Measurements from ENCODE around the gene DKC1. TPM values are rescaled to one million over a fixed set of nuclear protein-coding genes. Genes with fewer than 3 reads are reported as not detected.

The DKC1 gene
- total and polyA plus RNA-seq, 2 experiments from 2014 or later = 27.8 to 38.9 TPM

- no peak for DNase-seq (ENCODE audit: low spot score)
- Histone ChIP-seq H3K36me3 (replicated peaks; ENCODE audit: insufficient read depth, low read depth) (no peaks in the 10 kb centered on the region), H3K4me2 (no peak overlapping the region), H3K27me3 (no peaks in the 10 kb centered on the region), H3K4me1 (ENCODE audit: insufficient read depth) (no peaks in the 10 kb centered on the region), H3K4me3 (no peak overlapping the region), H3K79me2 (no peaks in the 10 kb centered on the region), H4K20me1 (ENCODE audit: insufficient read depth, poor library complexity, severe bottlenecking) (no peaks in the 10 kb centered on the region), H3K27ac (no peak overlapping the region), H2AFZ (no peak overlapping the region), H3K9me2 (replicated peaks; ENCODE audit: insufficient read depth) (no peaks in the 10 kb centered on the region), H3K9me3 (ENCODE audit: low read depth) (no peaks in the 10 kb centered on the region)
- 64% methylated on average over 7 of the region's 7 CpGs for WGBS (ENCODE audit: low lambda C conversion rate, missing lambda C conversion rate)
- no peak for TF ChIP-seq EZH2phosphoT487 (IDR thresholded peaks at IDR 0.05; ENCODE audit: low read depth, severe bottlenecking, unreplicated experiment)
- no peak for TF ChIP-seq CTCF (IDR thresholded peaks at IDR 0.05; ENCODE audit: poor library complexity)
- TF ChIP-seq EZH2 (IDR thresholded peaks at IDR 0.05; ENCODE audit: borderline replicate concordance) = no peak
Observed at GRCh38 chrX:154717824-154718223, 44.8 kb upstream of the DKC1 start.

- no peaks in the 10 kb centered on the region for H3K27me3 ChIP-seq
- H3K4me1 ChIP-seq (ENCODE audit: insufficient read depth) = no peaks in the 10 kb centered on the region
- H3K9me3 ChIP-seq (ENCODE audit: low read depth) = no peaks in the 10 kb centered on the region
- H3K27ac ChIP-seq = no peak overlapping the region
- H3K4me2 ChIP-seq = no peak overlapping the region
- no peak for DNase-seq (ENCODE audit: low spot score)
- H3K4me3 ChIP-seq = no peak overlapping the region
- H2AFZ ChIP-seq = no peak overlapping the region
- no peak for TF ChIP-seq EZH2phosphoT487 (IDR thresholded peaks at IDR 0.05; ENCODE audit: low read depth, severe bottlenecking, unreplicated experiment)
- TF ChIP-seq EZH2 (IDR thresholded peaks at IDR 0.05; ENCODE audit: borderline replicate concordance) = no peak
- TF ChIP-seq CTCF (IDR thresholded peaks at IDR 0.05; ENCODE audit: poor library complexity) = no peak
- H3K79me2 ChIP-seq = no peaks in the 10 kb centered on the region
- WGBS (ENCODE audit: low lambda C conversion rate, missing lambda C conversion rate) = 77% methylated on average over 1 of the region's 1 CpG
- no peaks in the 10 kb centered on the region for H3K36me3 ChIP-seq (replicated peaks; ENCODE audit: insufficient read depth, low read depth)
- H3K9me2 ChIP-seq (replicated peaks; ENCODE audit: insufficient read depth) = no peaks in the 10 kb centered on the region
- no peaks in the 10 kb centered on the region for H4K20me1 ChIP-seq (ENCODE audit: insufficient read depth, poor library complexity, severe bottlenecking)
Observed at GRCh38 chrX:154718616-154719015, 44.0 kb upstream of the DKC1 start.

- TF ChIP-seq EZH2phosphoT487 (IDR thresholded peaks at IDR 0.05; ENCODE audit: low read depth, severe bottlenecking, unreplicated experiment) (no peak), EZH2 (IDR thresholded peaks at IDR 0.05; ENCODE audit: borderline replicate concordance) (no peak), CTCF (IDR thresholded peaks at IDR 0.05; ENCODE audit: poor library complexity) (no peak)
- Histone ChIP-seq H3K4me3 (no peak overlapping the region), H2AFZ (no peak overlapping the region), H3K79me2 (no peaks in the 10 kb centered on the region), H3K9me2 (replicated peaks; ENCODE audit: insufficient read depth) (no peaks in the 10 kb centered on the region), H3K9me3 (ENCODE audit: low read depth) (no peaks in the 10 kb centered on the region), H4K20me1 (ENCODE audit: insufficient read depth, poor library complexity, severe bottlenecking) (no peaks in the 10 kb centered on the region), H3K27ac (no peak overlapping the region), H3K27me3 (no peaks in the 10 kb centered on the region), H3K4me1 (ENCODE audit: insufficient read depth) (no peaks in the 10 kb centered on the region), H3K4me2 (no peak overlapping the region), H3K36me3 (replicated peaks; ENCODE audit: insufficient read depth, low read depth) (no peaks in the 10 kb centered on the region)
- DNase-seq (ENCODE audit: low spot score) = no peak
- WGBS (ENCODE audit: low lambda C conversion rate, missing lambda C conversion rate) = 66% methylated on average over 6 of the region's 6 CpGs
Observed at GRCh38 chrX:154719132-154719675, 43.5 kb upstream of the DKC1 start.

Data from hepatocyte (in vitro differentiated cells).